Iris pigment epithelial cell (primary cell): ENCODE measurements around the gene ARHGEF2.

Experiments used
- DNase-seq: peaks from one replicate; pipeline ENCODE4 v3.0.0-alpha.2; 2011; ENCODE audit warnings: low read depth

ARHGEF2 gene

GRCh38 chr1:155978325-155978972 lies at the start of gene ARHGEF2:
ARHGEF2 (minus strand) TSS chr1:155978547; CDS start chr1:155978427, 120 bp downstream.
- DNase-seq, result peak; percentile 50

GRCh38 chr1:156026588-156026987 lies 48.2 kb upstream of the ARHGEF2 start:
- no peak for DNase-seq

GRCh38 chr1:156025876-156026275 lies 47.5 kb upstream of the ARHGEF2 start:
- DNase-seq, result peak; percentile 43

GRCh38 chr1:156024801-156025200 lies 46.5 kb upstream of the ARHGEF2 start:
- no peak for DNase-seq

- DNase-seq, result no peak
Measured at GRCh38 chr1:156021954-156022353, 43.6 kb upstream of the ARHGEF2 start.

GRCh38 chr1:156021093-156021428 lies 42.7 kb upstream of the ARHGEF2 start:
- DNase-seq, result no peak

GRCh38 chr1:156020293-156021092 lies 42.1 kb upstream of the ARHGEF2 start, which contains the start of gene SSR2:
SSR2 (minus strand) TSS chr1:156020951; CDS start chr1:156020167, 784 bp downstream.
- DNase-seq, result peak; percentile 94

- no peak for DNase-seq
Measured at GRCh38 chr1:156019946-156020292, 41.6 kb upstream of the ARHGEF2 start.

- DNase-seq, result no peak
Measured at GRCh38 chr1:156014829-156015228, 36.5 kb upstream of the ARHGEF2 start.

- DNase-seq, result no peak
Measured at GRCh38 chr1:156012051-156012817, 33.9 kb upstream of the ARHGEF2 start.

- DNase-seq, result no peak
Measured at GRCh38 chr1:156009404-156009803, 31.1 kb upstream of the ARHGEF2 start.

- DNase-seq, result no peak
Measured at GRCh38 chr1:156006666-156007376, 28.5 kb upstream of the ARHGEF2 start.

- DNase-seq, result no peak
Measured at GRCh38 chr1:156004843-156005584, 26.7 kb upstream of the ARHGEF2 start.

- DNase-seq, result no peak
Measured at GRCh38 chr1:156003923-156004188, 25.5 kb upstream of the ARHGEF2 start.

- DNase-seq, result no peak
Measured at GRCh38 chr1:156002188-156002911, 24.0 kb upstream of the ARHGEF2 start.

GRCh38 chr1:156001662-156002171 lies 23.4 kb upstream of the ARHGEF2 start:
- no peak for DNase-seq

GRCh38 chr1:156001021-156001661 lies 22.8 kb upstream of the ARHGEF2 start:
- no peak for DNase-seq

GRCh38 chr1:155999964-156000363 lies 21.6 kb upstream of the ARHGEF2 start:
- no peak for DNase-seq

GRCh38 chr1:155996166-155996565 lies 17.8 kb upstream of the ARHGEF2 start:
- DNase-seq, result no peak

GRCh38 chr1:155993595-155993994 lies 15.2 kb upstream of the ARHGEF2 start:
- no peak for DNase-seq
